ENCODE measurements around the gene CHRDL2. TPM values are rescaled to one million over a fixed set of nuclear protein-coding genes. Genes with fewer than 3 reads are reported as not detected.

Gene CHRDL2
- polyA plus RNA-seq, 1 donor = 0.22 TPM

DNA sequence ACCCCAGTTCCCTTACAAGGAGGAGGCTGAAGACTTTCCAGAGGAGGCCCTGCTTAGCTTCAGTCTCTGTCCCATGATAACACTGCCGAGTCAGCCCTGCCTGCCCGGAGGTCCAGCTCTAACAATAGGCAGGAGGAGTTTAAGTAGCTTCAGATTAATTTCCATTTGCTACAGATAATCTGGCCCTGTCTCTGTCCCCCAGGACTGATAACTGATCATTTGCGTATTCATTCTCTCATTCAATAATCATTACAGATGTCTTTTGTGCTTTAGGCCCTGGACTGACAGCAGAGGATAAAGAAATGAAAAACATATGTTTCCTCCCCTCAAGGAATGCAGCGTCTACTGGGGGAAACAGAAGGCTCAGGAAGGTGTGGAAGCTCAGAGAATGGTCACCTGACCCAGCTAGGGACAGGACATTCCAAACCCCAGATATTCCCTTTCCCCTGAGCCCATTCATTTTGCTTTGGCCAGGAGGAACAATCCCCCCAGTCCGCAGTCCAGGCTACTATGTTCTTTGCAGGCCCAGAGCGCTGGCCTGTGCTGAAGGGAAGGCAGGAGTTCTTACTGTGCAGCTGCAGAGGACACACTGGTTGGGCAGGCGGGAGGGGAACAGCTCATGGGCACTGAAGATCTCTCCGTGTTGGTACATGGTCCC lies 20.8 kb downstream of the CHRDL2 start:
- no peak for DNase-seq

DNA sequence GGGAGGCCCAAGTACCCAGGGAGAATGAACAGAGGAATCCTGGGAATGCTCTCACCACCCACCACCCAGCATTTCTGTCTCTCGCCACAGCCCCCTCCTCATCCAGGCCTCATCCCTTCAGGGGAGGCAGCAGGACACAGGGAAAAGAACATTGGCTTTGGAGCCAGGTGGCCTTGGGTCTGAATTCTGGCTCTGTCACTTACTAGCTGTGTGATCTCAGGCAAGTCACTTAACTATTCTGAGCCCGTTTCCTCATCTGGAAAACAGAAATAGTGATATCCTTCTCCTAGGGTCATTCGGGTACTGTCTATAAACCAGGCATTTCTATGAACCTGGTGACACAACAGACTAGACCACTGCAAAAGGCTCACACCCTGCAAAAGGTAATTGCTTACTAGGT lies 22.1 kb downstream of the CHRDL2 start:
- no peak for DNase-seq

DNA sequence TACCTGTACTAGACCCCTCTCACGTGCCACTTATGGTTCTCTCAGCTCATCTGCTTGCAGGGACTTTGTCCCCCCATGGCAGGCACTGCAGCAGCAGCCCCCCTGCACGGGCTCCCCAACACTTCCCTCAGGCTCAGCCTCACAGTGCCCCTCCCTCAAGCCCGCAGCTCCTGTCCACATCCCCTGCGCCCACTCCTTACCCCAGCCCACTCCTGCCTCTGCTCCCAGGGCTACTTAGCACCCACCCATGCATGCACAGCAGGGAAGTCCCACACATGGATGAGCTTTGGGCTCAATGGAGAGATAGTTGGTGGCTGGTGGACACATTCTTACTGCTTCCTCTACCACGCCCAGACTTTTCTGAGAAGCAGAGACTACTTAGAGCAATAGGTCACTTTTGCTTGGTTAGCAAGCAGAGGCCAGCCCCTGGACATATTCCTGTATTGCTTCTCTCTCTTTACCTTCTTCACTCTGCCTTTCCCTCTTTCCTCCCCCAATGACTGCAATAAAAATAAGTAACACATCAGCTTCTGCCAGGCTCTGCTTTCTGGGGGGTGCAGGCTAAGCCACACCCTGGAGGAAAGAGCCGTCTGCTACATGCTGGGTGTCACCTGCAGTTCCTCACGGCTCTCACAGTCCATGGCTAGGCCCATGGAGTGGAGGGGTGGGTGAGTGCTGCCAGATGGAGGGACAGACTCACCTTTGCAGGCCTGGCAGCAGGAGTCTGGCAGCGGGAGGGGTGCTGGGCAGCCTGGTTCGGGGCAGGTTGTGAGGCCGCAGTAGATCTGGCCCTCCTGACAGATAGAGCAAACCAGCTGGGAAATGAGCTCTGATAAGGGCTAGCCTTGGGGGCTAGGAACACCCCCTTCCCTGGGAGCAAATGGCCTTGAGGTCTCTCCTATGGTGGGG lies 23.4 kb downstream of the CHRDL2 start:
- no peak for DNase-seq

DNA sequence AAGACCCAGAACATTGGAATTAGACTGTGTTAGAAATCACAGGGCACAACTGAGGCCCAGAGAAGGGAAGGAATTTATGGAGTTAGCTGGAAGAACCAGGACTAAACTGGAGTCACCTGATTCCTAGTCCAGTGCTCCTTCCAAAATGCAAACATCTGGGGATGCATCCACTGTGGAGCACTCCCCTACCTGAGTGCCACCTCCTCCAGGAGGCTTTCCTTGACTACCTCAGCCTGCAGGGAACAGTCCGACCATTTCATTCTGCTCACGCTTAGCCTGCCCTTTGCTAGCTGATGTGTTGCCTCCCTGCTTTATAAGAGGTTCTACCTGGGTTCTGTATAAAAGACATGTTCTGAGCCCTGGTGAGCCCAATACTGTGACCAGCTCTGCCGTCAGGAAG lies 24.0 kb downstream of the CHRDL2 start:
- no peak for DNase-seq

DNA sequence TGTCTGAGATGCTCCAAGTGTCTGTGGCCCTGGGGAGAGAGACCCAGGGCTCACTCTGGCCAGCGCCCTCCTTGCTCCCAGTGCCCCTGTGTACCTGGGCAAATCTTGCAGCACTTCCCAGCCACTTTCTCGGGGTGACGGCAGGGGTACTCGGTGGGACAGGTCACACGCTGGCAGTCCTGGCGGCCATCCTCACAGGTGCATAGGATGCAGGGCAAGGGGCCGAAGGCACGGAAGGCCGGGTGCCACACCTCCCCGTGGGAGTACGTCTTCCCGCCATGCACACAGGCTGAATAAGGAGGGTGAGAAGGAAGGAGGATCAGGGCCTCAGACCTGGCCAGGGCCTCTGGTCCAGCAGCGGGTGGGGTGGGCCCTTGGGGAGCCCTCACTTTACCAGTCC lies 28.0 kb downstream of the CHRDL2 start:
- no peak for DNase-seq

DNA sequence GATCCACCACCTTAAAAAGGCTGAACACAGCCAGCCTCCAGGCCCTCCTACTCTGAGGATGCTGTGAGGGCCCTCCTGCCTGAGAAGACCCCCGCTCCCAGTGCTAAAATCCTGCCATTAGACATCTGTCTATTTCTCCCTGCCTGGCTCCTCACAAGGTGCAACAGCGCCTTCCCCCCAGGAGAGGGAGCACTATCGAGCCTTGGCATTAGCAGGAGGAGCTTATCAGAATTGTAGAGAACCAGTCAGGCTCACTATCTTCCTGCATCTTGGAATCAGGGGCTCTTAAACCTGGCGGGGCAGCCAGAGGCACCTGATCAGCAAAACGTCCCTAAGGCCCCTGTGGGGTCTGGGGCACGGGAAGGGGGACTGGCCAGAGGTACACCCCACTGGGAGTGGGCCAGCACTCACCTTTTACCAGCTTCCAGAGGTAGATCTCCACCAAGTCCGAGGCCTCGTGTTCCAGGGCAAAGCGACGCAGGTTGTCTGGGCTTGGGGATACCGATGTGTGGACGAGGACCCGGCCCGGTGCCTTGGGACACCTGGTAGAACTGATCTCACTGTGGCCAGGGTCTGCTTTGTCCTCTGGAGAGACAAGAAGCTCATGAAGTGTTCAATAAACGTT lies 28.7 kb downstream of the CHRDL2 start:
- peak; percentile 57 for DNase-seq

DNA sequence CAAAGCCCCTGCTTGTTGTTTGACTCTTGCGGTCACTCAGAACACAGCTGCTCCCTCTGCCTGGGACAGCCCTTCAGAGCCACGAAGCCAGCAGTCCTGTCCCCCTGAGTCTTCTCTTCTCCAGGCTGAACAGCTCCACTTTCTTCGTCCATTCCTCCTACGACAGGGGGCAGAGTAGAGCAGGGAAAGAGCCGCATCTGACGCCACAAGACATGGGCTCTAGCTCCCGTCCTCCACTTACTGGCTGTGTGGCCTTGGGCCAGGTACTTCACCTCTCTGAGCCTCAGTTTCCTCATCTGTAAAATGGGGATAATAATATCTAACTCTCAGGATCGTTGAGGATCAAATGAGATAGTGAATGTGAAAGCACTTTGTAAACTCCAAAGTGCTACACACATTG lies 29.9 kb downstream of the CHRDL2 start:
- DNase-seq = no peak

DNA sequence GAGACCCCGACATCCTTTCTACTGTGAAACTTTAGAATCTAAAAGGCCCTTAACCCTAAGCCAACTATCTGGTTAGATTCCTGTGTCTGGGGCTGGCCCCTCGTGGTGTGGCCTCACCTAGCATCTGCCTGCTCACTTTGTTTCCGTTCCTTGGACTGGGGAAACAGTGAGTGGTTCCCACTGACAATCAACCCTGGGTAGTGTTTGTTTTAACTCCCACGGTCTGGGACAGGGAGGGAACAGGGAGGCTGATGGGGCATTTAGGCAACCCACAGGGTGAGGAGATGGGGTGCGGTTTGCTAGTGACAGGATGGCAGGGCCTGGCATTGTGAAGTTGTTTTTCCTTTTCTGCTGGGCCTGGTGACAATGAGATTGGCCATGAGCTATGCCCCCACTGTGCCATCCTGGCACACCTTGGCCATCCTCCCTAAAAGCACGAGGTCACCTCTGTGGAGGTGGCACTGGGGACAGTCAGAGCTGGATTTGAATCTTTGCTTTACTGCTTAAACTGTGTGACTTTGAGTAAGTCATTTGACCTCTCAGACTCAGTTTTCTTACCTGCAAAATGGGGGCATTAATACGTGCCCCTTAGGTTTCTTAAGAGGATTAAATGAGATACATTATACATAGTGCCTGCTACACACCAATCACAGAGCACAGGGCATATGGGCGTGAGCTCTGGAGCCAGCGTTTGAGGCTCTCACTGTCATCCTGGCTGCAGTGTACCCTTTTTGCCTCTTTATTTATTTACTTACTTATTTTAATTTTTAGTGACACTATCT lies 31.4 kb downstream of the CHRDL2 start:
- DNase-seq = no peak

DNA sequence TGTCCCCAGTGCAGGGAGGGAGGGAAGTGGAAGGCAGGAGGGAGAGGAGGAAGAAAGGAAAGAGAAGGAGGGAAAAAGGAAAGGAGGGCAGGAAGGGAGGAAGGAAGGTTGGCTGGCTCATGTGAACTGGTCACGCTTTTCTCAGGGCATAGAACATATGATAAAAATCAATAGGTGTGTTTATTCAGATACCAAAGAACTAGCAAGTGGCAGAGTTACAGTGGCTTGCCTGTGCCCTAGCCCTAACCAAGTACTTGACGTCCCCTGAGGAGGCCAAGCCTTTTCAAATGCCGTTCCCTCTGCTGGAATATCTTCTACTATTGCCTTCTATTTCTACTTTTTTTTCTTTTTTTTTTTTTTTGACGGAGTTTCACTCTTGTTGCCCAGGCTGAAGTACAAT lies 33.5 kb downstream of the CHRDL2 start:
- no peak for DNase-seq

DNA sequence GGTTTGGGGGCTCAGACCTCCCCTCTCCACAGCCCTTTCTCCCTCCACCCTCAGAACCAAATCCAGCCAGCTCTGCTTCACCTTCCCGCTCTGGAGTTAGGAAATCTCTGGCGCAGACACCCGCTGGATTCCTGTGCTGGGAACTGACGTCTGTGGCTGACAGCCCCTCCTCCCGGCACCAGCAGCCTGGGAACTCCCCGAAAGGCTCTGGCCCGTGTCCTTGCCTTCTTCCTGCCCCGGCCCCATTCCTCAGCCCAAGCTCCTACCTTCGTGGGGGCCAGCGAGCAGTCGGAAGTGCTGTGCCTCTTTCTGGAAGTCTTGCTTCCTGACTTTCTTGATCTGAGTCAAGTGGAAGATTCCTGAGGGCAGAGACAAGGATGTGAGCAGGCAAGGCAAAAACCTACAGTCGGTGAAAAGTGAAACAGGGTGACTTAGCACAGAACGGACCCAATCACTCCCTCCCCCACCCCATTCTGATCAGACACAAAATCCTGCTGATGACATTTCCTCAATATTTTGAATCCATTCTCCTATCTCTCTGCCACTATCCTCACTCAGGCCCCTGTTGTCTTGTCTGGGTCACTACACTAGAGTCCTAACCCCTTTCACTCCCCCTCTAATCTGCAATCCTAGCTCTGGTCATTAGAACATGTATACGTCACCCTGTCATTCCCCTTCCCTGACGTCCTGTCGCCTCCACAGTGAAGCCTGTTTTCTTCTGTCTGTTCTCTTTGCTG lies 34.1 kb downstream of the CHRDL2 start:
- peak; percentile 36 for DNase-seq

DNA sequence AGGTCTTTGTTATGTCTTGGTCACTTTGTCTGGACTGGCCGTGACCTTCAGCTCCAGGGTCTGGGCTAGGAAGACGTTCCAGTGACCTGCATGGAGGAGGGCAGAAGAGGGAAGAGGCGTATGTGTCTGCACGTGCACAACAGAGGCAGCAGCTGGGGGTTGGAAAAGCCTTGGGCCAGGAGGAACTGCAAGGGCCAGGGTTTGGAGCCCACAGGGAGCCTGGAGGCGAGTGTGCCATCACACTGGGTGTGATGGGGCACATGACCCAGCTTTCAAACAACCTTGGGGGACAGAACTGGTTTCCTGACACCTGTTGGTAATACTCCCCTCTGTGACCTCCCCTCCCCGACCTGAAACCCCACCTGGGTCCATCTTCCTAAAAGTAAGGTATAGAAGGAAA lies 34.7 kb downstream of the CHRDL2 start:
- no peak for DNase-seq

DNA sequence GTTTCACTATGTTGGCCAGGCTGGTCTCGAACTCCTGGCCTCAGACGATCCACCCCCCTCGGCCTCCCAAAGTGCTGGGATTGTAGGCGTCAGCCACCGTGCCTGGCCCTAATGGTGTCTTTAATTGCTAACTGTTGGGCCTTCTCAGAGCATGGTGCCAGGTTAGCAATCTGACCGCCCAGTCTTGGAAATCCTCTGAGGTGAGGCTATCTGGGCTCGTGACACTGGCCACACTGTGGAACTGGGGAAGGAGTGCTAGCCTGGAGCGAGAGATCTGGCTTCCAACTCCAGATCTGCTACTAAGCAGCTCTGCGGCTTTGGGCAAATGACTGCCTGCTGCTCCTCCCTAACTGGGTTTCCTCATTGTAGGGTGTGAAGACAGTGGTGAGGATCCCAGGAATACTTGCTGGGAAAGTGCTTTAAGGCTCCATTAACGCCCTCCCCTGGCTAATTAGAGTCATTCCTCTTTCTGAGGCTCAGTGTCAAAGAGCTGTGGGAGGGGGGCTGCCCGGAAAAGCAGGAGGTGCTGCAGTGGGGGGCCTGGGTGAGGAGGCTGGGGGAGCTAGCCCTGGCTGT lies 35.4 kb downstream of the CHRDL2 start:
- DNase-seq = no peak

DNA sequence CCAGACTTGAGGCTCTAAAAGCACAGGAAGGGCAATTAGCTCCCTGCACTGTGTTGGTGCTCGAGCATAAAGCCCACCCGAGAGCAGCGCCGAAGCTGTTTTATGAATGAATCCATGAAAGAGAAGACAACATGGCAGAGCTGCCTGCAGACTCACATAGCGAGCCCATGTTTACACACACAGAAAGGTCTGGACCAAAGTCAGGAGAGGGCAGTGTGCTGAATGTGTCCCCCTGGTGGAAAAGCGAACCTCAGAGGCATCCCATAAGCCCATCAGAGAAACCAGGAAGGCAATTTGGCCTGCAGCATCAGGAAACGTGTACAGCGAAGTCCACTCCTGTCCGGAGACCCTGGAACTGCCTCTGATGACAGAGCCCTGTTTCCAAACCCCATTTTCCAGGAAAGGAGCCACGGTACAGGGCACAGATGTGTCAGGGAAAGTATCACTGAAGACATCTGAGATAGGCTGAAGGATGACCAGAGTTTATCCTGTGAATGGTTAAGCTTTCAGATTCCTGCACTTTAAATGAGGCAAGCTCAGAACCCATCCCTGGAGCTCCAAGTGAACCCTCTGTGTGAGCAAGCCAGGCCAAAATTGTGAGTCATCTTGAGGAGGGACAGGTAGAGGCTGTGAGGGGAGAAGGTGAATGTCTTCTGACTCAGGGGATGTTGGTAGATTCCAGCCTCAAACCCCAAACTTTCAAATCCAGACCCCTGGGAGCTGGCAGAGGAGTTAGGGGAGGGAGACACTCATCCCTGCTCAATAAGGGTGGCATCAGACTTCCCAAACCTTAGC lies 36.9 kb downstream of the CHRDL2 start:
- DNase-seq = no peak

DNA sequence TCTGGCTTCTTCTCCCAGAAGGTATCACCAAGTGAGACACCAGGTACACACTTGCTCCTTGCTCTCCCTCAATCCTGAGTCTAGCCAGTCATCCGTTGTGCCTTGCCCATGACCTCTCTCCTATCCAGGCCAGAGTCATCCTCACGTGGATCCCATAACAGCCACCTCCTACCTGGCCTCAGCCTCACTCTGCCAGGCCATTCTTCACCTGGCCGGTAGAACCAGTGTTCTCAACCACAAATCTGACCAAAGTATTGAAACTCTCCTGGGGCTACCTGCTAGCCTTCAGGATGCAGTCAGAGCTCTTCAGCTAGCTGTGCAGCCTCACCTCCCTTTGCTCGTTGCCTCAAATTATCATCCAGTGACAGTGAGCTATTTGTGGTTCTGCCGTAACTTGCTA lies 37.7 kb downstream of the CHRDL2 start:
- no peak for DNase-seq

DNA sequence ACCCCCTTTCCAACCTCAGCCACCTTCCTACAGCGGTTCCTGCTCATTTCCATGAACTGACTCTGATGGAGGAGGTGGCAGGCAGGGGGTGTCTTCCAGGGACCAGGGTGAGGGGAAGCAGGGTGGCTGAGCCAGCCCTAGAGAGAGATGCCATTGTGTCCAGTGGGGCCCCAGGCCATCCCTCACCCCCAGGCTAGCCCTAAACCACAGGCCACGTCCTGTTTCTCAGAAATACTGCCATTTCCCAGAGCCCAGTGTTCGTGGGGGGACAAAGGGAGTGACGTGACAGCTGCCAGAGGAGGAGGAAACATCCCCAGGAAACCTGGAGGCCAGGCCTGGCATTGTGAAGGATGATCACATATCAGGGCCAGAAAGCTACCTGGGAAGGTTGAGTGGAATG lies 39.5 kb downstream of the CHRDL2 start:
- no peak for DNase-seq

DNA sequence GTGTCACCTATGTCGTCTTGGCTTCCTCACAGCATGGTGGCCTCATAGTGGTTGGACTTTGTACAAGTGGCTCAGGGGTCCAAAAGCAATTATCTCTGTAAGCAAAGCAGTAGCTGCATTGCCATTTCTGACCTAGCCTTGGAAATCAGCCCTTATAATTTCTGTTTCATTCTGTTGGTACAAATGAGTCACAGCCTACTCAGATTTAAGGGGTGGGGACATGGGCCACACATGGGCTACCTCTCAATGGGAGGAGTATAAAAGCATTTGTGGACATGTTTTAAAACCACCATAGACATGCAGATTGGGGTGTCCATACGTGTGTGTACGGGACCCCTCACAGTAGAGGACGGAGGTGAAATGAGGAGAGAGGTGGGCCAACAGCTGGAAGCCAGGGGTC lies 41.6 kb downstream of the CHRDL2 start:
- no peak for DNase-seq

DNA sequence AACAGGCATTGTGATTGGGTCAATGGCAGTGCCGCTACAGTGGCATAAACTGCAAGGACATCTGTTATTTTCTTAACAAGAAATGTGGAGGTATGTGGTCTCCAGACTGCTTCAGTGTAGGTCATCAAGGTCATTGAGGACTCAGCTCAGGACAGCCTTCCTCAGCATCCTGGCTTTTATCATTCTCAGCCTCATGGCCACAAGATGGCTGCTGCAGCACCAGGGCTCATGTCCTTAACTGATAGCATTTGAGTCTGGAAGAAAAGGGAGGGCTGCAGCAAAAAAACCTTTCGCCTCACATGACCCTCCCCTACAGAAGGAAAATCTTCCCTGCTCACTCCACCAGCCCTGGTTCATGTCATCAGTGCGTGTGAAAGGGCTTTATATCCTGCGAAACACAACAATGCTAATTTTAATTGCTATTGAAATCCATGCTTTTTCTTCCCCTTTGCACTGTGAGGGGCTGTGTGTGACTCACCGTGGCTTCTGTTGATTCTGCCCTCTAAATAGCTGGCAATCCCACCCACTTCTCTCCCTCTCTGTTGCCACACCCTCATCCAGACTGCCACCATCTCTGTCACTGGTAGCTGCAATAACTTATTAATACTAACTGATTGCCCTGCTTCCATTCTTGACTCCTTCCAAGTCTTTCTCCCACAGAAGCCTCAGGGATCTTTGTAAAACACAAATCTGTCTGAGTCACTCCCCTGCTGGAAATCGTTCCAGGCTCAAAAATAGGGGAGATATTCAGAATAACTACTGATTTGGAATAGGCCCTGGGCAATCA lies 43.8 kb downstream of the CHRDL2 start:
- no peak for DNase-seq

DNA sequence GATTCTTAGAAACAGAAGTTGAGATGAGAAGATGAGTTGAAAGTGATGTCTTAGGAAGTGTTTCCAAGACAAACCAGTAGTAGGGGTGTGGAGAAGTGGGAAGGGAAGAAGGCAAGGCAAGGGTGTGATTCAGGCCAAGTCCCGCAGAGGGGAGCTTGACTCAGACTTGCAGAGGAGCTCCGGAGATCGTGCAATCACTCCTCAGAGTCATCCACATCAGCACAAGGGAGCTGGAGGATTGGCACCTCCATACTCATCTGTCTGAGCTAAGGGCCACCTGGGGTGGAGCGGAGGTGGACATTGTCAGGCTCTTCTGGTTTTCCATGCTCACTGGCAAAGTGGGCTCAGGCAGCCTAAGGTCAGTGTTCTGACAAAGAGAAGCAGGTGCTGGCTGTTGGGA lies 44.4 kb downstream of the CHRDL2 start:
- DNase-seq = no peak

DNA sequence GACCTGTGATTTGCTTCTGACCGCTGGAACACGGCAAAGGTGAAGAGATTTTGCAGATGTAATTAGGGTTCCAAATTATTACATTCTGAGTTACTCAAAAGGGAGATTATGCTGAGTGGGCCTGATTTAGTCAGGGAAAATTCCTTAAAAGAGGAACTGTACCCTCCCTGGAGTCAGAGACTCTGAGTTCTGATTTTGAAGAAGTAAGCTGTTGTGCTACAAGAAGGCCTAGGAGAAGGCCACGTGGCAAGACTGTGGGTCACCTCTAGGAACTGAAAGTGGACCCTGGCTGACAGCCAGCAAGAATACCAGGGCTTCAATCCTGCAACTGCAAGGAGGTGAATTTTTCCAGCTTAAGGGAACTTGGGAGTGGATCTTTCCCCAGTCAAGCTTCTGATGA lies 45.3 kb downstream of the CHRDL2 start:
- DNase-seq = no peak

DNA sequence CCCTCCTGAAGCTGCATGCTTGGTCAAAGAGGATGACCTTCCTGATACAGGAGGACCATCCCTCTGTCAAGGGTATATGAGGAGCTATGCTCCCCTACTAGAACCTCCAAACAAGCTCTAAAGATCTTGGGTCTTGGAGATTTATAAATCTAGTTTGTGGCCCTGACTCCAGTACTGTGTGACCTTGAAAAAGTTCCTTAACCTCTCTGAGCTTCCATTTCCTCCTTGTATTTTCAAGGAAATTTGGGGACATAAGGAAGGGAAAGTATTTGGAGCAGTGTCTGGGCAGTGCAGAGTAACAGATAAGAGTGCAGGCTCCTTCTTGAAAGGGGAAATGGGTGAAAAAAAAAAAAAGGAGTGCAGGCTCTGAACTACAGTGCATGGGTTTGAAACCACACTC lies 45.9 kb downstream of the CHRDL2 start:
- no peak for DNase-seq
